Neural progenitor cell (in vitro differentiated cells): ENCODE data around the gene NR4A2. TPM values are rescaled to one million over a fixed set of nuclear protein-coding genes. Genes with fewer than 3 reads are reported as not detected.

Source experiments
- DNase-seq: peaks from one replicate; pipeline ENCODE4 v3.0.0-alpha.2; 2016; ENCODE audit warnings: low spot score
- H2AFZ ChIP-seq: fragments of 200-600 bp; sonication (generic); replicated peaks from 2 replicates; pipeline ENCODE4 v1.6.1; 2016; ENCODE audit warnings: antibody characterized with exemption
- H3F3A ChIP-seq: fragments of 200-600 bp; sonication (generic); 2 replicates; pipeline ENCODE4 v1.6.1; 2016; ENCODE audit warnings: antibody characterized with exemption, low read depth
- H3K27ac ChIP-seq: fragments of 200-600 bp; sonication (generic); 2 replicates; pipeline ENCODE4 v1.5.1; 2016; ENCODE audit warnings: mild to moderate bottlenecking
- H3K27me3 ChIP-seq: fragments of 200-600 bp; sonication (generic); 2 replicates; pipeline ENCODE4 v1.6.1; 2016; ENCODE audit warnings: mild to moderate bottlenecking, moderate library complexity
- H3K36me3 ChIP-seq: fragments of 200-600 bp; sonication (generic); 2 replicates; pipeline ENCODE4 v1.5.1; 2016
- H3K4me1 ChIP-seq: fragments of 200-600 bp; sonication (generic); 2 replicates; pipeline ENCODE4 v1.6.1; 2016; ENCODE audit warnings: mixed run types
- H3K4me2 ChIP-seq: fragments of 200-600 bp; sonication (generic); 2 replicates; pipeline ENCODE4 v1.6.1; 2016
- H3K4me3 ChIP-seq: fragments of 200-600 bp; sonication (generic); 2 replicates; pipeline ENCODE4 v1.5.1; 2016
- H3K79me2 ChIP-seq: fragments of 200-600 bp; sonication (generic); 2 replicates; pipeline ENCODE4 v1.6.1; 2016; ENCODE audit warnings: low read depth
- H3K9ac ChIP-seq: fragments of 200-600 bp; sonication (generic); 2 replicates; pipeline ENCODE4 v1.6.1; 2016
- H3K9me3 ChIP-seq: fragments of 200-600 bp; sonication (generic); 2 replicates; pipeline ENCODE4 v1.5.1; 2016; ENCODE audit warnings: low read depth
- H4K20me1 ChIP-seq: fragments of 200-600 bp; sonication (generic); 2 replicates; pipeline ENCODE4 v1.6.1; 2016; ENCODE audit warnings: low read depth
- H3K27ac Mint-ChIP-seq: 3 replicates; pipeline ENCODE4 v1.8.0; 2021; ENCODE audit warnings: mixed read lengths
- H3K27me3 Mint-ChIP-seq: 2 replicates; pipeline ENCODE4 v1.8.0; 2022; ENCODE audit warnings: low read depth, mild to moderate bottlenecking, inconsistent platforms, moderate library complexity, mixed read lengths; ENCODE audit not compliant: insufficient read depth
- H3K36me3 Mint-ChIP-seq: 3 replicates; pipeline ENCODE4 v1.8.0; 2021; ENCODE audit warnings: mixed read lengths
- H3K4me1 Mint-ChIP-seq: 3 replicates; pipeline ENCODE4 v1.8.0; 2021; ENCODE audit warnings: mixed read lengths
- H3K4me3 Mint-ChIP-seq: 3 replicates; pipeline ENCODE4 v1.8.0; 2021; ENCODE audit warnings: mild to moderate bottlenecking, moderate library complexity, mixed read lengths
- H3K9me3 Mint-ChIP-seq: 3 replicates; pipeline ENCODE4 v1.8.0; 2020; ENCODE audit warnings: mixed read lengths
- EZH2 ChIP-seq: fragments of 200-600 bp; sonication (generic); IDR thresholded peaks from 2 replicates; pipeline ENCODE4 v1.6.1; 2017; ENCODE audit warnings: antibody characterized with exemption, mild to moderate bottlenecking, moderate library complexity
- EZH2phosphoT487 ChIP-seq: fragments of 200-600 bp; sonication (generic); IDR thresholded peaks from 2 replicates; pipeline ENCODE4 v1.6.1; 2017; ENCODE audit warnings: antibody characterized with exemption
- total RNA-seq: library from RNA; depleted of rRNA; stranded (reverse); fragments of >200 nt; gene quantifications from 2 replicates; pipeline ENCODE4 v1.2.3, GENCODE V29; 2015; ENCODE audit warnings: low replicate concordance
- TF ChIP-seq, protein P1 (sequence below): fragments of 200-600 bp; sonication (generic); IDR thresholded peaks from 2 replicates; pipeline ENCODE4 v1.5.1; 2017; ENCODE audit warnings: antibody characterized with exemption, mild to moderate bottlenecking

The NR4A2 gene
- total RNA-seq, 1 donor from 2014 or later: 0.56 TPM

DNA sequence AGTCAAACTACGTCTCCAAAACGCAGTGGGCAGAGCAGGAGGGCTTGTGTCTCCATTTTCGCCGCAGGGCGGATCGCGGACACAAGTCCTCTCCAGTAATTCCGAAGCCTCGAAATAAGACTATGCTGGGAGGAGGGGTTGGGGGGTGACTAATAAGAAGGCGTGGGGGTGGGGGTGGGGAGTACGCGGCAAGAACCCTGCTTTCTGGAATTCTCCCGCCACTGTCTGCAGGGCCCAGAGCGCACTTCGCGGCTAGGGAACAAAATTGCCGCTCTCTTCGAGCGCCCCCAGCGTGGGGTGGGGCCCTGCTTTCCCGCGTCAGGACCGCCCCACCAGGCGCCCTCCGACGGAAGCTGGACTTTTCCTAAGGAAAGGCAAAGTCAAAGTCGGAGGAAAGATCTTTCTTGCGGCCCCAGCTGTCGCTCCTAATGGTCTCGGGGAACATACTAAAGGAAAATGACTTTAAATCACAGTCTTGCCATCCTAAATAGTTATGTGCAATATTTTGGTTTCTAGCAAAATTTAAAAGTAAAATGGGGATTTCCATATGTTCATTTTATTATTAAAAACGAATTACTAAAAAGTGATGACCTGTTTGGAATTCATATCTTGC lies 11.9 kb downstream of the NR4A2 start:
- no peak for TF ChIP-seq EZH2phosphoT487
- no peak for TF ChIP-seq EZH2
- TF ChIP-seq, protein P1, sequence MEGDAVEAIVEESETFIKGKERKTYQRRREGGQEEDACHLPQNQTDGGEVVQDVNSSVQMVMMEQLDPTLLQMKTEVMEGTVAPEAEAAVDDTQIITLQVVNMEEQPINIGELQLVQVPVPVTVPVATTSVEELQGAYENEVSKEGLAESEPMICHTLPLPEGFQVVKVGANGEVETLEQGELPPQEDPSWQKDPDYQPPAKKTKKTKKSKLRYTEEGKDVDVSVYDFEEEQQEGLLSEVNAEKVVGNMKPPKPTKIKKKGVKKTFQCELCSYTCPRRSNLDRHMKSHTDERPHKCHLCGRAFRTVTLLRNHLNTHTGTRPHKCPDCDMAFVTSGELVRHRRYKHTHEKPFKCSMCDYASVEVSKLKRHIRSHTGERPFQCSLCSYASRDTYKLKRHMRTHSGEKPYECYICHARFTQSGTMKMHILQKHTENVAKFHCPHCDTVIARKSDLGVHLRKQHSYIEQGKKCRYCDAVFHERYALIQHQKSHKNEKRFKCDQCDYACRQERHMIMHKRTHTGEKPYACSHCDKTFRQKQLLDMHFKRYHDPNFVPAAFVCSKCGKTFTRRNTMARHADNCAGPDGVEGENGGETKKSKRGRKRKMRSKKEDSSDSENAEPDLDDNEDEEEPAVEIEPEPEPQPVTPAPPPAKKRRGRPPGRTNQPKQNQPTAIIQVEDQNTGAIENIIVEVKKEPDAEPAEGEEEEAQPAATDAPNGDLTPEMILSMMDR: no peak
- peaks cover 4% of the 10 kb centered on the region for H3K9me3 Mint-ChIP-seq
- peak overlapping the region; percentile 80 for H3K4me3 Mint-ChIP-seq
- peak; percentile 57 for DNase-seq
- Histone ChIP-seq H3K4me2 (peak overlapping the region; percentile 71), H3K79me2 (no peaks in the 10 kb centered on the region), H3K9ac (no peak overlapping the region), H3K4me3 (peak overlapping the region; percentile 36), H3K9me3 (no peaks in the 10 kb centered on the region), H4K20me1 (peaks cover 8% of the 10 kb centered on the region), H3K36me3 (no peaks in the 10 kb centered on the region), H3K4me1 (no peaks in the 10 kb centered on the region), H2AFZ (peak overlapping the region; percentile 82), H3F3A (no peaks in the 10 kb centered on the region), H3K27me3 (peaks cover 84% of the 10 kb centered on the region), H3K27ac (no peak overlapping the region)
- peaks cover 6% of the 10 kb centered on the region for H3K36me3 Mint-ChIP-seq
- H3K27ac Mint-ChIP-seq: no peak overlapping the region
- H3K27me3 Mint-ChIP-seq: peaks cover 45% of the 10 kb centered on the region
- peaks cover 16% of the 10 kb centered on the region for H3K4me1 Mint-ChIP-seq

DNA sequence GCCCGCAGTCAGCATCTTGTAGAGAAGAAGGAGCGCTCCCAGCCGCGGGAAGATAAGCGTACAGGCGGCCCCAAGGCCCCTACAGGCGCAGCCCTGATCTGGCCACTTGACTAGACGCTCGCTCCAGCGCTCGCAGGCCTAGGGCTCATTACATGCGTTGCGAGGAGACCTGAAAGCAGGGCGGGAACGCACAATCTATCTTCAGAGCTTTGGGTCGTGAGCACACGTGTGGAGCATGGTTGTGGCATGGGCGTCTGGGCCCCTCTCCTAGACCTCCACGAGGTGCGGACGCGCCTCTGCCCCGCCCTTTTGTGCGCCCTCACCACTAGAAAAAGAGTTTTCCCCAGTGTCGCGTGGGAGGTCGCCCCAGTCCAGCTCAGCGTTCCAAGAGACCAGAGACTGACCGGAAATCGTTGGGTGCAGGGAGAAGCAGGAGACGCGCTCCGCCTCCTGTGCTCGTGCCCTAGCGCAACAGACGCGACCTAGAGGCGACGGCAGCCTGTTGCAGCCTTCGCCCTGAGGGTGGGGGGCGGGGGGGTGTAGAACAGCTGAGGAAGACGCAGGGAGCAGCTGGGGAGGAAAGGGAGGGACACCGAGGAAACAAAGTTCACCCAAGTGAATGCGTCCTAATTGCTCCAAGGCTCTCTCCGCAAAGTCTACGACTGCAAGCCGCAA lies 12.6 kb downstream of the NR4A2 start:
- Histone ChIP-seq H3K4me2 (peak overlapping the region; percentile 71), H3K4me1 (no peaks in the 10 kb centered on the region), H3K79me2 (no peaks in the 10 kb centered on the region), H3F3A (no peaks in the 10 kb centered on the region), H3K4me3 (peak overlapping the region; percentile 36), H3K9ac (no peak overlapping the region), H3K9me3 (no peaks in the 10 kb centered on the region), H3K27ac (no peak overlapping the region), H2AFZ (peak overlapping the region; percentile 82), H3K27me3 (peaks cover 78% of the 10 kb centered on the region), H4K20me1 (peaks cover 8% of the 10 kb centered on the region), H3K36me3 (no peaks in the 10 kb centered on the region)
- peak; percentile 49 for DNase-seq
- TF ChIP-seq EZH2 (no peak), EZH2phosphoT487 (no peak)
- TF ChIP-seq, protein P1: peak; percentile 11
- Mint-ChIP-seq H3K36me3 (peaks cover 6% of the 10 kb centered on the region), H3K9me3 (peaks cover 4% of the 10 kb centered on the region), H3K27ac (no peak overlapping the region), H3K4me3 (peak overlapping the region; percentile 80), H3K27me3 (peaks cover 40% of the 10 kb centered on the region), H3K4me1 (peaks cover 16% of the 10 kb centered on the region)

DNA sequence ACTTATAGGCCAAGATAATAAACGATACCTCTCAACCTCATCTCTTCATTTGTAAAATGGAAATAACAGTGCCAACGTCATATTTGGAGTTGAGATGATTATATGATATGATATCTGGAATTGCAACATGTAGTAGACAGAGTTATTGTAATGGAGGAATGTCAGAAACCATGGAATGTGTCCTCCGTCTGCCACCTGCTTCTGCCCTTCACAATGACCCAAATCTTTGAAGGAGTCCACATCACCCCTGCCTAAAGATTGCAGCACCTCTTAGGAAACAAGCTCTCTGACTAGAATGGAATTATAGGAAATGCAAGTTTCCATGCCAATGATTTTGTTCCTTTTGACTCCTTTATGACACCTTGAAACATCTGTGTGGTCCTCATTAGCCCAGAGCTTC lies 14.9 kb downstream of the NR4A2 start:
- no peak overlapping the region for H3K4me3 Mint-ChIP-seq
- no peak overlapping the region for H3K27ac Mint-ChIP-seq
- peaks cover 16% of the 10 kb centered on the region for H3K4me1 Mint-ChIP-seq
- Histone ChIP-seq H3K27ac (no peak overlapping the region), H3K4me1 (no peaks in the 10 kb centered on the region), H3K27me3 (peaks cover 55% of the 10 kb centered on the region), H4K20me1 (peaks cover 3% of the 10 kb centered on the region), H3K79me2 (no peaks in the 10 kb centered on the region), H3K4me2 (no peak overlapping the region), H3K9me3 (no peaks in the 10 kb centered on the region), H3K36me3 (no peaks in the 10 kb centered on the region), H3F3A (no peaks in the 10 kb centered on the region), H3K4me3 (no peak overlapping the region), H3K9ac (no peak overlapping the region), H2AFZ (no peak overlapping the region)
- no peak for DNase-seq
- H3K9me3 Mint-ChIP-seq: peaks cover 4% of the 10 kb centered on the region
- TF ChIP-seq EZH2: no peak
- TF ChIP-seq, protein P1: no peak
- no peak for TF ChIP-seq EZH2phosphoT487
- H3K27me3 Mint-ChIP-seq: peaks cover 26% of the 10 kb centered on the region
- H3K36me3 Mint-ChIP-seq: peaks cover 4% of the 10 kb centered on the region
